Neural progenitor cell (in vitro differentiated cells): ENCODE data around the gene KIRREL3. TPM values are rescaled to one million over a fixed set of nuclear protein-coding genes. Genes with fewer than 3 reads are reported as not detected.
A peak's percentile ranks its signal among the peaks of the same experiment; 100 is the strongest.

Experiments used
- DNase-seq: peaks from one replicate; pipeline ENCODE4 v3.0.0-alpha.2; 2016; ENCODE audit warnings: low spot score
- H2AFZ ChIP-seq: fragments of 200-600 bp; sonication (generic); replicated peaks from 2 replicates; pipeline ENCODE4 v1.6.1; 2016; ENCODE audit warnings: antibody characterized with exemption
- H3F3A ChIP-seq: fragments of 200-600 bp; sonication (generic); 2 replicates; pipeline ENCODE4 v1.6.1; 2016; ENCODE audit warnings: antibody characterized with exemption, low read depth
- H3K27ac ChIP-seq: fragments of 200-600 bp; sonication (generic); 2 replicates; pipeline ENCODE4 v1.5.1; 2016; ENCODE audit warnings: mild to moderate bottlenecking
- H3K27me3 ChIP-seq: fragments of 200-600 bp; sonication (generic); 2 replicates; pipeline ENCODE4 v1.6.1; 2016; ENCODE audit warnings: mild to moderate bottlenecking, moderate library complexity
- H3K36me3 ChIP-seq: fragments of 200-600 bp; sonication (generic); 2 replicates; pipeline ENCODE4 v1.5.1; 2016
- H3K4me1 ChIP-seq: fragments of 200-600 bp; sonication (generic); 2 replicates; pipeline ENCODE4 v1.6.1; 2016; ENCODE audit warnings: mixed run types
- H3K4me2 ChIP-seq: fragments of 200-600 bp; sonication (generic); 2 replicates; pipeline ENCODE4 v1.6.1; 2016
- H3K4me3 ChIP-seq: fragments of 200-600 bp; sonication (generic); 2 replicates; pipeline ENCODE4 v1.5.1; 2016
- H3K79me2 ChIP-seq: fragments of 200-600 bp; sonication (generic); 2 replicates; pipeline ENCODE4 v1.6.1; 2016; ENCODE audit warnings: low read depth
- H3K9ac ChIP-seq: fragments of 200-600 bp; sonication (generic); 2 replicates; pipeline ENCODE4 v1.6.1; 2016
- H3K9me3 ChIP-seq: fragments of 200-600 bp; sonication (generic); 2 replicates; pipeline ENCODE4 v1.5.1; 2016; ENCODE audit warnings: low read depth
- H4K20me1 ChIP-seq: fragments of 200-600 bp; sonication (generic); 2 replicates; pipeline ENCODE4 v1.6.1; 2016; ENCODE audit warnings: low read depth
- H3K27ac Mint-ChIP-seq: 3 replicates; pipeline ENCODE4 v1.8.0; 2021; ENCODE audit warnings: mixed read lengths
- H3K27me3 Mint-ChIP-seq: 2 replicates; pipeline ENCODE4 v1.8.0; 2022; ENCODE audit warnings: low read depth, mild to moderate bottlenecking, inconsistent platforms, moderate library complexity, mixed read lengths; ENCODE audit not compliant: insufficient read depth
- H3K36me3 Mint-ChIP-seq: 3 replicates; pipeline ENCODE4 v1.8.0; 2021; ENCODE audit warnings: mixed read lengths
- H3K4me1 Mint-ChIP-seq: 3 replicates; pipeline ENCODE4 v1.8.0; 2021; ENCODE audit warnings: mixed read lengths
- H3K4me3 Mint-ChIP-seq: 3 replicates; pipeline ENCODE4 v1.8.0; 2021; ENCODE audit warnings: mild to moderate bottlenecking, moderate library complexity, mixed read lengths
- H3K9me3 Mint-ChIP-seq: 3 replicates; pipeline ENCODE4 v1.8.0; 2020; ENCODE audit warnings: mixed read lengths
- EZH2 ChIP-seq: fragments of 200-600 bp; sonication (generic); IDR thresholded peaks from 2 replicates; pipeline ENCODE4 v1.6.1; 2017; ENCODE audit warnings: antibody characterized with exemption, mild to moderate bottlenecking, moderate library complexity
- EZH2phosphoT487 ChIP-seq: fragments of 200-600 bp; sonication (generic); IDR thresholded peaks from 2 replicates; pipeline ENCODE4 v1.6.1; 2017; ENCODE audit warnings: antibody characterized with exemption
- total RNA-seq: library from RNA; depleted of rRNA; stranded (reverse); fragments of >200 nt; gene quantifications from 2 replicates; pipeline ENCODE4 v1.2.3, GENCODE V29; 2015; ENCODE audit warnings: low replicate concordance
- TF ChIP-seq, protein P1 (sequence below): fragments of 200-600 bp; sonication (generic); IDR thresholded peaks from 2 replicates; pipeline ENCODE4 v1.5.1; 2017; ENCODE audit warnings: antibody characterized with exemption, mild to moderate bottlenecking

KIRREL3 gene
- total RNA-seq, 1 donor from 2014 or later: 1.1 TPM

DNA sequence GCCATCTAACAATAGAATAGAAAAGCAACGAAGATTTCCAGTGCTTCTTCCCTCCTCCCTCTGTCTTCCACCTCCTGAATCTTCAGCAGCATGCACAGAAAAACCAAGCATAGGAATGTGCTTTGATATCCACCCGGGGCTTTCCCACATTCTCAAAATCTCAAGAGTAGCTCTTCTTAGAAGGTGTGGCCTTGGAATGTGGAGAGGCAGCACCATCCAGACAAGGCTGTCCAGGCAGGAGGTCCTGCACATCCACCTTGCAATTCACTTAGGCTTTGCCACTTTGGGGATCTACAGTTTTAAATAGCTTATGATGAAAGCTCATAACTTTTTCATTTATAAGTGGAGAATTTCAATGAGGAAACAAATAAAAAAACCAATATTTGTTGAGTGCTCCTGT is 72.9 kb downstream of the KIRREL3 start:
- Mint-ChIP-seq H3K4me3 (no peak overlapping the region), H3K9me3 (peaks cover 5% of the 10 kb centered on the region), H3K27me3 (peaks cover 4% of the 10 kb centered on the region), H3K4me1 (peaks cover 21% of the 10 kb centered on the region), H3K36me3 (no peaks in the 10 kb centered on the region), H3K27ac (no peak overlapping the region)
- Histone ChIP-seq H2AFZ (no peak overlapping the region), H3K36me3 (no peaks in the 10 kb centered on the region), H4K20me1 (no peaks in the 10 kb centered on the region), H3K9ac (no peak overlapping the region), H3F3A (no peaks in the 10 kb centered on the region), H3K4me3 (no peak overlapping the region), H3K4me1 (peaks cover 3% of the 10 kb centered on the region), H3K4me2 (no peak overlapping the region), H3K9me3 (no peaks in the 10 kb centered on the region), H3K27me3 (no peaks in the 10 kb centered on the region), H3K27ac (no peak overlapping the region), H3K79me2 (no peaks in the 10 kb centered on the region)
- TF ChIP-seq EZH2 (no peak), EZH2phosphoT487 (no peak)
- TF ChIP-seq, protein P1, sequence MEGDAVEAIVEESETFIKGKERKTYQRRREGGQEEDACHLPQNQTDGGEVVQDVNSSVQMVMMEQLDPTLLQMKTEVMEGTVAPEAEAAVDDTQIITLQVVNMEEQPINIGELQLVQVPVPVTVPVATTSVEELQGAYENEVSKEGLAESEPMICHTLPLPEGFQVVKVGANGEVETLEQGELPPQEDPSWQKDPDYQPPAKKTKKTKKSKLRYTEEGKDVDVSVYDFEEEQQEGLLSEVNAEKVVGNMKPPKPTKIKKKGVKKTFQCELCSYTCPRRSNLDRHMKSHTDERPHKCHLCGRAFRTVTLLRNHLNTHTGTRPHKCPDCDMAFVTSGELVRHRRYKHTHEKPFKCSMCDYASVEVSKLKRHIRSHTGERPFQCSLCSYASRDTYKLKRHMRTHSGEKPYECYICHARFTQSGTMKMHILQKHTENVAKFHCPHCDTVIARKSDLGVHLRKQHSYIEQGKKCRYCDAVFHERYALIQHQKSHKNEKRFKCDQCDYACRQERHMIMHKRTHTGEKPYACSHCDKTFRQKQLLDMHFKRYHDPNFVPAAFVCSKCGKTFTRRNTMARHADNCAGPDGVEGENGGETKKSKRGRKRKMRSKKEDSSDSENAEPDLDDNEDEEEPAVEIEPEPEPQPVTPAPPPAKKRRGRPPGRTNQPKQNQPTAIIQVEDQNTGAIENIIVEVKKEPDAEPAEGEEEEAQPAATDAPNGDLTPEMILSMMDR: no peak
- no peak for DNase-seq

DNA sequence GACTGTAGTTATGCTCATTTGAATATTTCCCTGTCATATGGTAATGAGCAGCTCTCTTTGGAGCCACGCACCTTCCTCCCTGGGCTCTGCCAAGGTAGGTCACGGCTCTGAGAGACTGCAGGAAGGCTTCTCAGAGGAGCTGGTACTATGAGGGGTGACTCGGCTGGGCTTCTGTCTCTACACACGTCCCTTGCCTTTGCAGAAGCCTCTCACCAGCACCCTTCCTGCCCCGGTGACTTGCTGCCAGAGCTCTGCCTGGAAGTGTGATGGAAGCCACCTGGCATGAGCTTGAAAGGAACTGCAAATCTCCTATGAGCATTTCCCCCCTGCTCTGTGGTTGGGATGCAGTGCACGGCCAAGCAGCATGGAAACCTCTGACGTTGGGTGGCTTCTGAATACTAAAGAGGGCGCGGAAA is 74.2 kb downstream of the KIRREL3 start:
- Histone ChIP-seq H3K4me3 (no peak overlapping the region), H3K27ac (no peak overlapping the region), H2AFZ (no peak overlapping the region), H3K9ac (no peak overlapping the region), H4K20me1 (no peaks in the 10 kb centered on the region), H3K36me3 (no peaks in the 10 kb centered on the region), H3F3A (no peaks in the 10 kb centered on the region), H3K79me2 (no peaks in the 10 kb centered on the region), H3K27me3 (no peaks in the 10 kb centered on the region), H3K4me1 (peaks cover 3% of the 10 kb centered on the region), H3K9me3 (no peaks in the 10 kb centered on the region), H3K4me2 (no peak overlapping the region)
- Mint-ChIP-seq H3K27ac (no peak overlapping the region), H3K36me3 (no peaks in the 10 kb centered on the region), H3K27me3 (peaks cover 4% of the 10 kb centered on the region), H3K4me3 (no peak overlapping the region), H3K9me3 (peaks cover 5% of the 10 kb centered on the region), H3K4me1 (peaks cover 21% of the 10 kb centered on the region)
- TF ChIP-seq EZH2 (no peak), EZH2phosphoT487 (no peak)
- TF ChIP-seq, protein P1: no peak
- DNase-seq: no peak

DNA sequence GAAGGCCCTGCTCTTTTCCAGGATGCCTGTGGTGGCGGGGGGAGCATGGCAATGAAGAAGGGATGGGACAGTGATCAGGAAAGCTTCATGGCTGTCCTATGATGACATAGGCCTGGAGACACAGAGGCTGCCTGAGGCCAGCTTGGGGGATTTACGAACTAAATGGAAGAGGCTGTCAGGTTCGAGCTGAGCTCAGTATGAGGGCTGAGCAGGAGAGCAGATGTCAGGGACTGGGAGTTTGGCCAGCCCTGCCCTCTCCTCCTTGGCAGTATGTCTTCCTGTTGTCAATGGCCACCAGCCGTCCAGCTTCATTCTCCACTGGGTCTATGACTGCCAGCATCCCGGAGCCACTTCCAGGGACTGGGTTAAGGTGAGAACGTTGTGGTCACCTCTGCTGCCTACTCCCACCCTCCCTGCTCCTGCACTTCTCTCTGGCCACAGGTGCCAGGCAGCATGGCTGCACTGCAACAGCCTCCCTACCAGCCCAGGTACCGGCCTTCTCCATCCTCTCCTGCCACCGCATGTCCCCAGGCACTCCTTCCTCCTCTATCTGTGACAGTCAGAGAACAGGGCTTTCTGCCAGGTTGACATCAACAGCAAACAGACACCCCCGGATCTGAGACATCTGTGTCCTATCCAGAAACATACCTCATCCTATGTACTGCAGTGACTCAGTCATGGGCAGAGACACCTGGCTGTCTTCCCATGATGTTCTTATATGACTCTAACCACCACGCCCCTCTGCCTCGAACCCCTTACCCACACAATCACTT is 75.1 kb downstream of the KIRREL3 start:
- TF ChIP-seq EZH2 (no peak), EZH2phosphoT487 (no peak)
- TF ChIP-seq, protein P1: no peak
- Histone ChIP-seq H3K4me2 (no peak overlapping the region), H3K27ac (no peak overlapping the region), H3K4me1 (peaks cover 3% of the 10 kb centered on the region), H3F3A (no peaks in the 10 kb centered on the region), H3K79me2 (no peaks in the 10 kb centered on the region), H2AFZ (no peak overlapping the region), H3K27me3 (no peaks in the 10 kb centered on the region), H3K36me3 (no peaks in the 10 kb centered on the region), H3K9ac (no peak overlapping the region), H3K9me3 (no peaks in the 10 kb centered on the region), H4K20me1 (no peaks in the 10 kb centered on the region), H3K4me3 (no peak overlapping the region)
- H3K27me3 Mint-ChIP-seq: peaks cover 4% of the 10 kb centered on the region
- peaks cover 17% of the 10 kb centered on the region for H3K4me1 Mint-ChIP-seq
- peaks cover 5% of the 10 kb centered on the region for H3K9me3 Mint-ChIP-seq
- DNase-seq: no peak
- H3K27ac Mint-ChIP-seq: peak overlapping the region; percentile 66
- H3K36me3 Mint-ChIP-seq: no peaks in the 10 kb centered on the region
- H3K4me3 Mint-ChIP-seq: no peak overlapping the region
